ENCODE measurements around the gene SLC35B1. TPM values are rescaled to one million over a fixed set of nuclear protein-coding genes. Genes with fewer than 3 reads are reported as not detected.

Gene SLC35B1
- total and polyA plus RNA-seq, 8 donors: 16.5 to 62.5 (median 29.1) TPM

GRCh38 chr17:49741692-49742076 is 33.9 kb upstream of the SLC35B1 start:
- FAIRE-seq: no peak
- DNase-seq: no peak
- Histone ChIP-seq H3K4me3 (no peak overlapping the region), H3K36me3 (no peaks in the 10 kb centered on the region), H3K4me1 (peaks cover 0 to 33% (median 15%) of the 10 kb centered on the region in 3 donors), H3K27ac (peak overlapping the region in 1 of 4 donors; percentile 17), H3K9me3 (no peaks in the 10 kb centered on the region), H3K27me3 (no peaks in the 10 kb centered on the region)
- intact Hi-C loops (cut with DNase I): no loop called here
- 83 to 84% methylated on average over 3 of the region's 3 CpGs for WGBS, 2 donors
- TF ChIP-seq, protein P1, sequence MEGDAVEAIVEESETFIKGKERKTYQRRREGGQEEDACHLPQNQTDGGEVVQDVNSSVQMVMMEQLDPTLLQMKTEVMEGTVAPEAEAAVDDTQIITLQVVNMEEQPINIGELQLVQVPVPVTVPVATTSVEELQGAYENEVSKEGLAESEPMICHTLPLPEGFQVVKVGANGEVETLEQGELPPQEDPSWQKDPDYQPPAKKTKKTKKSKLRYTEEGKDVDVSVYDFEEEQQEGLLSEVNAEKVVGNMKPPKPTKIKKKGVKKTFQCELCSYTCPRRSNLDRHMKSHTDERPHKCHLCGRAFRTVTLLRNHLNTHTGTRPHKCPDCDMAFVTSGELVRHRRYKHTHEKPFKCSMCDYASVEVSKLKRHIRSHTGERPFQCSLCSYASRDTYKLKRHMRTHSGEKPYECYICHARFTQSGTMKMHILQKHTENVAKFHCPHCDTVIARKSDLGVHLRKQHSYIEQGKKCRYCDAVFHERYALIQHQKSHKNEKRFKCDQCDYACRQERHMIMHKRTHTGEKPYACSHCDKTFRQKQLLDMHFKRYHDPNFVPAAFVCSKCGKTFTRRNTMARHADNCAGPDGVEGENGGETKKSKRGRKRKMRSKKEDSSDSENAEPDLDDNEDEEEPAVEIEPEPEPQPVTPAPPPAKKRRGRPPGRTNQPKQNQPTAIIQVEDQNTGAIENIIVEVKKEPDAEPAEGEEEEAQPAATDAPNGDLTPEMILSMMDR (IDR thresholded peaks at IDR 0.05): no peak
- ATAC-seq: no peak

DNA sequence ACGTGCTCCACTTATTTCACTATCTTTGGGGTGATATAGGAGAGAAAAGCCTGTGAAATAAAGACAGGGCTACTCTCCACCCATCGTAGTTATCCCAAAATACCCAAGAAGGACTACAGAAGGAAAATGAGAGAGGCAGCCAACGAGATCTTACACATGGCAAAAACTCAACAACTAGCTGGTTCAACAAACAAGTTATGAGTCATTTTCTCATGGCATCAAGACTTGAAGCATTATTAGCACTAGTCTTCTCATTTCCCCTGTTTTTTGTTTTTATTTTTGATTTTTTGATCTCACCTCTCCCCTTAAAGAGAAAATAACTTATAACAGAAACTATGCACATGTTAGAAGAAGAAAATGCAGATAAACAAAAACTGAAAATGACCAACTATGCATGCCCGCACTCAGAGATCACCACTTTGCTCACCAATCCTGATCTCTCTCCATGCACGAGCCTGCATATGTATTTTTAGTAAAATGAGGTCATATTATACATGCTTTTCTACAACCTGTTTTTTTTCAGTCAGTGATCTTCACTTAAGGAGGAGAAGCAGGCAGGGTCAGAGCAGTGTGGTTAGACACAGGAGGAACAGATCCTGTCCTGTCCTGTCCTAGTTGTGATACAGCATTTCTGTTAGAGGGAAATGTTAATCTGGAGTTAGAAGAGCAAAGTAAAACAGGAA is 33.4 kb upstream of the SLC35B1 start:
- no peaks in the 10 kb centered on the region for H3K36me3 ChIP-seq
- H3K9me3 ChIP-seq: no peaks in the 10 kb centered on the region
- intact Hi-C loops (cut with DNase I): no loop called here
- peaks cover 0 to 33% (median 15%) of the 10 kb centered on the region in 3 donors for H3K4me1 ChIP-seq
- TF ChIP-seq, protein P1 (IDR thresholded peaks at IDR 0.05): no peak
- FAIRE-seq (no peak), ATAC-seq (peak; percentile 27 to 60 (median 50)), DNase-seq (no peak)
- no peak overlapping the region for H3K4me3 ChIP-seq
- 68 to 70% methylated on average over 5 of the region's 5 CpGs for WGBS, 2 donors
- H3K27me3 ChIP-seq: no peaks in the 10 kb centered on the region
- H3K27ac ChIP-seq: peak overlapping the region in 1 of 4 donors; percentile 17

DNA sequence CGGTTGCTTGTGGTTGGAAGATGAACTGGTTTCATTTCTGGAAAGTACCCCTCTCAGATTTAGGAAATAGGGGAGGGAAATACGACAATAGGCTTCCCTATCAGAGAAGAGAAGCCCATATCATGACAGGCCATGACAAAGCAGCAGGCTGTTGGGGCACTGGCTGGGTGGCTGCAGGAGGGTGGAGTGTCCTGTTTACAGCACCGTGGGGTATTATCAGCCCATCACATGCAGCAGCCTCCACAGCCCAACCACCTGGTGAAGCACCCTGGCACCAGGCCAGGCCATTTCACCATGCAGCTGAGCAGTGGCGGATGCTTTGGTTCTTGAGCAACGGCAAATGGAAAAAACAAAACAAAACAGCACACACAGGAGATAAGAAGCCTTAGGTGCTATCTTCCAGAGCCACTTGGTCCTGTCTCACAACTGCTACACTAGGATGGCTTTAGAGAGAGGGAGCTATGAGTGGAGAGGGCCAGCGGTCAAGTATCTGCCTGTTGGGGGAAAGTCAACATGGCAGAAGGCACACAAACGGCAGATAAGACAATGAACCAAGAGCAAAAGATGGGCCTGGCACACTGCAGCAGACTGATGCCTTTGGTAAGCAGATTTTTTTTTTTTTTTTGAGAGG is 32.0 kb upstream of the SLC35B1 start:
- ATAC-seq (peak; percentile 69 to 85 (median 76)), FAIRE-seq (no peak), DNase-seq (peak; percentile 57 to 91 (median 76))
- Histone ChIP-seq H3K4me3 (no peak overlapping the region), H3K36me3 (no peaks in the 10 kb centered on the region), H3K9me3 (no peaks in the 10 kb centered on the region), H3K4me1 (peaks cover 0 to 33% (median 13%) of the 10 kb centered on the region in 3 donors), H3K27ac (peak overlapping the region in 2 of 4 donors; percentile 18 to 48), H3K27me3 (no peaks in the 10 kb centered on the region)
- intact Hi-C loops (cut with DNase I): no loop called here
- TF ChIP-seq, protein P1 (IDR thresholded peaks at IDR 0.05): no peak
- WGBS, 2 donors: 46 to 56% methylated on average over 7 of the region's 7 CpGs

- H3K4me1 ChIP-seq: peaks cover 0 to 33% (median 13%) of the 10 kb centered on the region in 3 donors
- 72 to 74% methylated on average over 5 of the region's 5 CpGs for WGBS, 2 donors
Measured at GRCh38 chr17:49738456-49739163, 30.8 kb upstream of the SLC35B1 start.

More at GRCh38 chr17:49738456-49739163, 30.8 kb upstream of the SLC35B1 start:
- DNase-seq (peak in 2 of 6 donors; percentile 21 to 48), ATAC-seq (peak in 2 of 4 donors; percentile 33 to 34), FAIRE-seq (no peak)
- no peaks in the 10 kb centered on the region for H3K27me3 ChIP-seq
- TF ChIP-seq, protein P1 (IDR thresholded peaks at IDR 0.05): no peak
- H3K36me3 ChIP-seq: no peaks in the 10 kb centered on the region
- H3K9me3 ChIP-seq: no peaks in the 10 kb centered on the region
- no peak overlapping the region for H3K4me3 ChIP-seq
- intact Hi-C loops (cut with DNase I): no loop called here
- no peak overlapping the region for H3K27ac ChIP-seq

Data from pancreas (tissue), 10 donors.